Gastroesophageal sphincter (tissue), 4 donors: ENCODE measurements around the gene GFAP. TPM values are rescaled to one million over a fixed set of nuclear protein-coding genes. Genes with fewer than 3 reads are reported as not detected.

ENCODE experiments used
- ATAC-seq: fragments of 150-250 bp; one replicate; pipeline ENCODE4 v1.9.1; 2016; ENCODE audit warnings: mild to moderate bottlenecking, moderate library complexity
- H3K27ac ChIP-seq, 4 donors: fragments of 200-600 bp; sonication (generic) in 3 of 4; 1 replicate in 3 of 4; 2 replicates in 1 of 4; pipeline ENCODE4 v1.5.1; 2016 to 2019
- H3K27me3 ChIP-seq: fragments of 200-600 bp; sonication (generic); one replicate; pipeline ENCODE4 v1.5.1; 2019
- H3K36me3 ChIP-seq, 2 donors: fragments of 200-600 bp; sonication (generic); one replicate each; pipeline ENCODE4 v1.5.1; 2019; ENCODE audit warnings: control low read depth in 1 of 2
- H3K4me1 ChIP-seq, 3 donors: fragments of 200-600 bp; sonication (generic); 1 replicate in 2 of 3; 2 replicates in 1 of 3; pipeline ENCODE4 v1.5.1; 2016 to 2019; ENCODE audit warnings: control low read depth in 2 of 3
- H3K4me3 ChIP-seq, 2 donors: fragments of 200-600 bp; sonication (generic); one replicate each; pipeline ENCODE4 v1.5.1; 2019; ENCODE audit warnings: mild to moderate bottlenecking in 1 of 2, moderate library complexity in 1 of 2
- H3K9me3 ChIP-seq, 3 donors: fragments of 200-600 bp; sonication (generic); one replicate each; pipeline ENCODE4 v1.5.1; 2017 to 2019; ENCODE audit warnings: control low read depth in 2 of 3
- CTCF ChIP-seq, 4 experiments: fragments of 200-600 bp in 2 of 4; fragments of 450-650 bp in 2 of 4; sonication (generic) in 1 of 4; IDR thresholded peaks; one replicate each; pipeline ENCODE4 v1.5.1; 2017 to 2019; ENCODE audit warnings: antibody characterized with exemption in 4 of 4, mild to moderate bottlenecking in 2 of 4, moderate library complexity in 2 of 4
- EP300 ChIP-seq: sonication (generic); formaldehyde crosslinking; IDR thresholded peaks from one replicate; pipeline ENCODE4 v1.6.1; 2017; ENCODE audit warnings: antibody characterized with exemption, mild to moderate bottlenecking
- POLR2A ChIP-seq, 2 donors: fragments of 450-650 bp; IDR thresholded peaks; one replicate each; pipeline ENCODE4 v1.6.1; 2017; ENCODE audit warnings: antibody characterized with exemption in 2 of 2, mild to moderate bottlenecking in 2 of 2, moderate library complexity in 1 of 2
- POLR2AphosphoS5 ChIP-seq: sonication (generic); formaldehyde crosslinking; IDR thresholded peaks from one replicate; pipeline ENCODE4 v1.6.1; 2017; ENCODE audit warnings: antibody characterized with exemption
- WGBS, 2 donors: methylation state at CpG; one replicate each; pipeline ENCODE4 v1.1.5; 2018; ENCODE audit warnings: low coverage in 1 of 2; 5-methylcytosine and 5-hydroxymethylcytosine counted together
- total RNA-seq, 4 donors: library from RNA; depleted of rRNA; stranded (reverse); fragments of >200 nt; gene quantifications; one replicate each; pipeline ENCODE4 v1.1.0, GENCODE V29; 2016

Gene GFAP
- total RNA-seq, 4 donors from 2014 or later: 0.77 to 3.8 (median 1.1) TPM; not detected in 1

DNA sequence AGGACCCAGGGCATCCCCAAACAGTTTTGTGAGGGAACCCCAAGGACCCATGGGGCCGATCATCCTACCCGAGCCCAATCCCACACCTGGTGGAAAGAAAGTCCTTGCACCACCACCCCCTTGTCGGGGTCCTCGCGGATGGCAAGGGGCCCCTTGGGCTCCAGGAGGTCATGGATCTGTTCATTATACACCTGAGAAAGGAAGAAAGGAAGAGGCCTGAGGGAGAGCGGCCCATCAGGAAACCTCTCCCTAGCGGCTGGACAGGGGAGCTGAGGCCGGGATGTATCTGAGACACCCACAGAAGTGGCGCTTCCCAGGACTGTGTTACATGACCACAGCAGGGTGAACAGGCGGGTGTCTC, 19.4 kb upstream of the GFAP start:
- Histone ChIP-seq H3K27me3 (no peaks in the 10 kb centered on the region), H3K27ac (no peak overlapping the region), H3K36me3 (no peaks in the 10 kb centered on the region), H3K4me1 (no peaks in the 10 kb centered on the region), H3K4me3 (no peak overlapping the region), H3K9me3 (no peaks in the 10 kb centered on the region)
- TF ChIP-seq EP300 (no peak), POLR2AphosphoS5 (no peak), POLR2A (IDR thresholded peaks at IDR 0.05) (no peak), CTCF (IDR thresholded peaks at IDR 0.05) (no peak)
- 100% methylated on average over 2 of the region's 10 CpGs; no CpG with 5 or more reads in 1 of the 2 donors for WGBS, 2 donors
- no peak for ATAC-seq

DNA sequence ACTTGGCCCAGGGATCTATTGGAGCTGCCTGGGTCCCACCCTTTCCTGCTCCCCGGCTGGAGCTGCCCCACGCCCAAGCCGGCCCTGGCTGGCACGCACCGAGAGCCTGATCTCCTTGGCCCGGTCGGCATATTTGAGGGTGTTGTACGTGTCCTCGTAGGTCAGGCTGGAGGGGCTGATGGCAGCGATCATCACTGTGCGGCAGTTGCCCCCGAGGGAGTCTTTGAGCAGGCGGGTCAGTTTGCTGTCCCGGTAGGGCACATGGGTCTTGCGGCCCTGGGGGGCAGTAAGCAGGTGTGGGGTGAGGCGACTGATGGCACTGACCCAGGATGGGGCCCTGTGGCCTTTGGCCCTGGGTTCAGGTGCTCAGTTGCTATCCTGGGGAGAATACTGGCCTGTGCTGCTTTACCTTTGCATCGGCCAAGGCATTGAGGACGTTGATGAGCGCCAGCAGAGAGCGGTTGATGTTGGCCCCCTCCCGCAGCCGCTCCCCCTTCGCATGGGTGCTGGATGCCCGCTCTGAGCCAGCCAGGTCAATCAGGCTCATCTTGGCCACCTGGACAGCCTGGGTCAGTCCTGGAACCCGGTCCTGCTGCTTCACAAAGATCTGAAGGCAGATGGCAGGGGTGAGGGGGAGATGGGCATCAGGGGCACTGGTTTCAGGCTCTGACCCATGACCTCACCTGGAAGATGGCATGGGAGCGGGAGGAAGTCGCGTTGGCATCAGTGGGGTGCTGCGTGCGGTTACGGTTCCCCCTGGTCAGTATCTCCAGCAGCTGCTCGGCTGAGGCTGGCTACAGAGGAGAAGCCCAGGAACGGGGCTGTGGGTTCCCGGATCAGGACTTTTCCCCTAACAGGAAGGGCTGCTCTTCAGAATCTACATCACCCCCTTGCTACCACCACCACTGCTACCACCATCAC, 18.8 kb upstream of the GFAP start:
- no peaks in the 10 kb centered on the region for H3K36me3 ChIP-seq
- H3K27me3 ChIP-seq: no peaks in the 10 kb centered on the region
- 100% methylated on average over 1 of the region's 34 CpGs; no CpG with 5 or more reads in 1 of the 2 donors for WGBS, 2 donors
- no peaks in the 10 kb centered on the region for H3K4me1 ChIP-seq
- H3K9me3 ChIP-seq: no peaks in the 10 kb centered on the region
- TF ChIP-seq CTCF (IDR thresholded peaks at IDR 0.05): no peak
- TF ChIP-seq POLR2AphosphoS5: no peak
- no peak for TF ChIP-seq EP300
- no peak for TF ChIP-seq POLR2A (IDR thresholded peaks at IDR 0.05)
- no peak overlapping the region for H3K4me3 ChIP-seq
- ATAC-seq: no peak
- H3K27ac ChIP-seq: no peak overlapping the region

DNA sequence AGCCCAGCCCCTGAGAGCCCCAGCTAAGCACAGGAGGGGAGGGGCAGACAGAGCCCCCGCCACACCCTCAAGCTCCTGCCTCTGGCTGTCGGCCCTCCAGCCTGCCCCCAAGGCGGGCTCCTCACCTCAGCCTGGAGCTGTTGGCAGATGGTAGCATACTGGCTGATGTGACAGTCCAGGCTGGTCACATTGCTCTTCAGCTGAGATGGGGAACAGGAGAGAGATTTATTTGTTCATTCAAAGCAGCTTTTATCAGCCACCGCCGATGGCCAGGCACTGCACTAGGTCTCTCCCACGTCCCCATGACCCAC, 17.4 kb upstream of the GFAP start:
- no peak overlapping the region for H3K4me3 ChIP-seq
- no CpG with 5 or more reads among the region's 6 CpGs for WGBS, 2 donors
- H3K9me3 ChIP-seq: no peaks in the 10 kb centered on the region
- no peak for TF ChIP-seq POLR2A (IDR thresholded peaks at IDR 0.05)
- no peak for TF ChIP-seq EP300
- no peak for TF ChIP-seq POLR2AphosphoS5
- TF ChIP-seq CTCF (IDR thresholded peaks at IDR 0.05): no peak
- no peaks in the 10 kb centered on the region for H3K4me1 ChIP-seq
- no peaks in the 10 kb centered on the region for H3K36me3 ChIP-seq
- H3K27me3 ChIP-seq: no peaks in the 10 kb centered on the region
- ATAC-seq: no peak
- H3K27ac ChIP-seq: no peak overlapping the region

DNA sequence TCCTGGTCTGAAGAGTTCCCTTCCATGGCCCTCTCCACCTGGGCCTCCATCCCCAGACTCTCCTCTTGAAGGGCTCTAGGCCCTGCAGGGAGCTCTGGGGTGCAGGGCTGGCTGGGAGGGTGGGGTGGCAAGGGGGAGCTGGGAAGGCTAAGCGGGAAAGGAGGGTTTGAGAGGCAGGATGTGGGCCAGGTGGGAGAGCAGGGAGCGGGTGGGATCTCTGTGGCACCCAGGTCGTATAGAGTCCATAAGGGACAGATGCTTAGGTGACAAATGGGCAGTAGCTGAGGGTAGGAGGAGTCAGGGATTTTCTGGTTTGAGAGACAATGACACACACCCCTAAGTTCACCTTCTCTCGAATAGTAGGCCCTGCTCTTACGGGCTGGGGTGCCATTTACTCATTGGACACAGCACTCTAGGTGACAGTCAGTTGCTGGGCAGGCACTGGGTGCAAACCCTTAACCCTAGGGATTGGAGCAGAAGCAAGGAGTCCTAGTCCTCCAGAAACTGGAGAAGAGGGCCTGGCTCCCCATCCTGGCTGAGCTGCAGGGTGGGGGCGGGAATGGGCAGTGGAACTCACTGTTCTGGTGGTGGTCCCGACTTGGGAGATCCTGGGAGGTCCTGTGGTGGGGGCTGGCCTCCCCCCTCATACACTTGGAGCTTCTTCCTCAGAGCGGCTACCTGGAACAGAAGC, 16.9 kb upstream of the GFAP start:
- Histone ChIP-seq H3K36me3 (no peaks in the 10 kb centered on the region), H3K4me3 (no peak overlapping the region), H3K27me3 (no peaks in the 10 kb centered on the region), H3K27ac (no peak overlapping the region), H3K9me3 (no peaks in the 10 kb centered on the region), H3K4me1 (no peaks in the 10 kb centered on the region)
- WGBS, 2 donors: 100% methylated on average over 1 of the region's 8 CpGs; no CpG with 5 or more reads in 1 of the 2 donors
- TF ChIP-seq EP300 (no peak), CTCF (IDR thresholded peaks at IDR 0.05) (no peak)
- no peak for ATAC-seq

- H3K4me1 ChIP-seq: no peaks in the 10 kb centered on the region
- no peak for TF ChIP-seq POLR2AphosphoS5
- no peak for TF ChIP-seq EP300
- TF ChIP-seq POLR2A (IDR thresholded peaks at IDR 0.05): no peak
- TF ChIP-seq CTCF (IDR thresholded peaks at IDR 0.05): no peak
- no peak overlapping the region for H3K4me3 ChIP-seq
- no peaks in the 10 kb centered on the region for H3K27me3 ChIP-seq
- WGBS, 2 donors: 87 to 93% methylated on average over 3 to 5 of the region's 5 CpGs
- no peaks in the 10 kb centered on the region for H3K36me3 ChIP-seq
- no peak for ATAC-seq
- H3K9me3 ChIP-seq: no peaks in the 10 kb centered on the region
- no peak overlapping the region for H3K27ac ChIP-seq
Measured at GRCh38 chr17:44931376-44931775, 16.1 kb upstream of the GFAP start.
